Measurements from ENCODE around the gene MYL12A.

The MYL12A gene

GRCh38 chr18:3225588-3225987, 22.0 kb upstream of the MYL12A start:
- no peak for DNase-seq

GRCh38 chr18:3226048-3226447, 21.6 kb upstream of the MYL12A start:
- no peak for DNase-seq

GRCh38 chr18:3230401-3231334, 16.9 kb upstream of the MYL12A start:
- peak; percentile 19 for DNase-seq

GRCh38 chr18:3233004-3233403, 14.6 kb upstream of the MYL12A start:
- no peak for DNase-seq

GRCh38 chr18:3233433-3234168, 14.0 kb upstream of the MYL12A start:
- no peak for DNase-seq

- DNase-seq = no peak
Measured at GRCh38 chr18:3234457-3234856, 13.1 kb upstream of the MYL12A start.

- no peak for DNase-seq
Measured at GRCh38 chr18:3235846-3236245, 11.8 kb upstream of the MYL12A start.

- DNase-seq = no peak
Measured at GRCh38 chr18:3236470-3236869, 11.1 kb upstream of the MYL12A start.

GRCh38 chr18:3238742-3239141, 8.9 kb upstream of the MYL12A start:
- no peak for DNase-seq

- DNase-seq = no peak
Measured at GRCh38 chr18:3245185-3245564, 2.4 kb upstream of the MYL12A start.

GRCh38 chr18:3245853-3246634, 1.6 kb upstream of the MYL12A start:
- peak; percentile 93 for DNase-seq

GRCh38 chr18:3246635-3247239, 864 bp upstream of the MYL12A start:
- DNase-seq = peak; percentile 88

- DNase-seq = peak; percentile 17
Measured at GRCh38 chr18:3248062-3248657, 559 bp downstream of the MYL12A start.

- peak; percentile 74 for DNase-seq
Measured at GRCh38 chr18:3248658-3249359, 1.2 kb downstream of the MYL12A start.

- DNase-seq = no peak
Measured at GRCh38 chr18:3250237-3251107, 2.9 kb downstream of the MYL12A start.

GRCh38 chr18:3251249-3251962, 3.8 kb downstream of the MYL12A start:
- no peak for DNase-seq

- DNase-seq = no peak
Measured at GRCh38 chr18:3251963-3252277, 4.3 kb downstream of the MYL12A start.

GRCh38 chr18:3252843-3253242, 5.2 kb downstream of the MYL12A start:
- no peak for DNase-seq

- no peak for DNase-seq
Measured at GRCh38 chr18:3254725-3255124, 7.1 kb downstream of the MYL12A start.

- DNase-seq = no peak
Measured at GRCh38 chr18:3255611-3256165, 8.1 kb downstream of the MYL12A start.

All from hematopoietic multipotent progenitor cell treated with erythropoietin and hydrocortisone succinate and interleukin-3 and kit ligand, for 8 days (in vitro differentiated cells).